ENCODE measurements around the gene JMJD4.
"Not testable (repeated sequence)": the region's sequence is repeated elsewhere in the genome, so short reads cannot be mapped to it uniquely, and the experiment has no call there.

The JMJD4 gene

DNA sequence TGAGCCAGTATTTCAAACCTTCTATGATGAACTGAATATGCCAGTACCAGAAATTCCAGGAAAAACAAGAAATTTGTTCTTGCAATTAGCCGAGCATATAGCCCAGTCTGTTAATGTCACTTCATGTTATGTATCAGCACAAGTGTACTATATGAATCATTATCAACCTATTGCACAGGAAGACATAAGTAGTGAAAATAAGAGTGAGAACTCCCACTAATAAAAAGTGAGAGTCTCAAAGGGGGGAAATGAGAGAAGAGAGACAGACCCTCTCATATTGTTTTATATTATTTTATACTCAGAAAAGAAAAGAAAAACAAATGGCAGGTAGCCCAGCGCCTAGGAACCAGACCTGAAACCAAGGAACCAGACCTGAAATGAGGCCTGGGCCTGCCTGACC lies 16.2 kb downstream of the JMJD4 start:
- Histone ChIP-seq H2BK120ac (ENCODE audit: low read depth, low read length) (no peak overlapping the region), H3K36me3 (ENCODE audit: control insufficient read depth, insufficient read depth, low read length) (no peaks in the 10 kb centered on the region), H2AK5ac (ENCODE audit: low read length) (no peak overlapping the region), H3K4me3 (ENCODE audit: low read length) (no peak overlapping the region), H3K79me2 (ENCODE audit: control insufficient read depth, insufficient read depth, low read length) (no peaks in the 10 kb centered on the region), H3K9ac (ENCODE audit: low read length) (no peak overlapping the region), H4K5ac (ENCODE audit: low read length) (no peak overlapping the region), H3K56ac (ENCODE audit: low read length) (no peak overlapping the region), H3K79me1 (ENCODE audit: low read length) (no peaks in the 10 kb centered on the region), H3K18ac (ENCODE audit: low read length) (no peak overlapping the region), H3K27me3 (ENCODE audit: insufficient read depth, low read length, poor library complexity) (no peaks in the 10 kb centered on the region), H3K4ac (ENCODE audit: low read depth, low read length) (no peak overlapping the region), H3K4me2 (ENCODE audit: low read length) (no peak overlapping the region), H4K8ac (ENCODE audit: low read depth, low read length) (no peak overlapping the region), H2BK5ac (ENCODE audit: low read length) (no peak overlapping the region), H3K23ac (ENCODE audit: low read length) (no peak overlapping the region), H3K4me1 (ENCODE audit: control insufficient read depth, low read depth, low read length) (no peaks in the 10 kb centered on the region), H3K27ac (ENCODE audit: low read depth, low read length) (no peak overlapping the region), H2BK15ac (replicated peaks; ENCODE audit: low read depth) (no peak overlapping the region)
- DNase-seq: no peak
- WGBS (ENCODE audit: extremely low coverage, insufficient coverage, low lambda C conversion rate): no CpG with 5 or more reads among the region's 2 CpGs

DNA sequence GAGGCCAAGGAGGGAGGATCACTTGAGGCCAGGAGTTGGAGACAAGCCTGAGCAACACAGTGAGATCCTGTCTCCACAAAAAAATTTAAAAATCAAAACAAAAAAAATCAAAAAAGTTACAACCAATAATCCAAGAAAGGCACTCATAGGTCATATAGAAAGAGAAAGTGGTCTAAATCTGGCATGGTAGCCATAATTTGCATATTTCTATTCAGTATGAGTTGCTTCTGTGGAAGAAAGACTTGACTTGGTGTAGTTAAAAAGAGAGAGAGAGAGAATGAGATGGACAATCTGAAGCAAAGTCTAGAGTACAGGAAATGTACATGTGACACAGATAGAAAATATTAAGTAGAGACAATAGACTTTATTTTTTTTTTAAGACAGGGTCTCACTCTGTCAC lies 22.5 kb downstream of the JMJD4 start:
- H2BK15ac ChIP-seq (replicated peaks; ENCODE audit: low read depth): no peak overlapping the region
- H2AK5ac ChIP-seq (ENCODE audit: low read length): no peak overlapping the region
- H3K79me1 ChIP-seq (ENCODE audit: low read length): no peaks in the 10 kb centered on the region
- no peak overlapping the region for H3K27ac ChIP-seq (ENCODE audit: low read depth, low read length)
- H3K27me3 ChIP-seq (ENCODE audit: insufficient read depth, low read length, poor library complexity): no peaks in the 10 kb centered on the region
- no peak overlapping the region for H3K4me3 ChIP-seq (ENCODE audit: low read length)
- no peaks in the 10 kb centered on the region for H3K79me2 ChIP-seq (ENCODE audit: control insufficient read depth, insufficient read depth, low read length)
- DNase-seq: no peak
- no peak overlapping the region for H3K56ac ChIP-seq (ENCODE audit: low read length)
- no peaks in the 10 kb centered on the region for H3K4me1 ChIP-seq (ENCODE audit: control insufficient read depth, low read depth, low read length)
- no peak overlapping the region for H3K4ac ChIP-seq (ENCODE audit: low read depth, low read length)
- no peak overlapping the region for H3K23ac ChIP-seq (ENCODE audit: low read length)
- H3K9ac ChIP-seq (ENCODE audit: low read length): no peak overlapping the region
- H3K4me2 ChIP-seq (ENCODE audit: low read length): no peak overlapping the region
- no peak overlapping the region for H4K5ac ChIP-seq (ENCODE audit: low read length)
- no peak overlapping the region for H2BK120ac ChIP-seq (ENCODE audit: low read depth, low read length)
- H3K18ac ChIP-seq (ENCODE audit: low read length): no peak overlapping the region
- no peak overlapping the region for H4K8ac ChIP-seq (ENCODE audit: low read depth, low read length)
- H3K36me3 ChIP-seq (ENCODE audit: control insufficient read depth, insufficient read depth, low read length): no peaks in the 10 kb centered on the region
- no peak overlapping the region for H2BK5ac ChIP-seq (ENCODE audit: low read length)

DNA sequence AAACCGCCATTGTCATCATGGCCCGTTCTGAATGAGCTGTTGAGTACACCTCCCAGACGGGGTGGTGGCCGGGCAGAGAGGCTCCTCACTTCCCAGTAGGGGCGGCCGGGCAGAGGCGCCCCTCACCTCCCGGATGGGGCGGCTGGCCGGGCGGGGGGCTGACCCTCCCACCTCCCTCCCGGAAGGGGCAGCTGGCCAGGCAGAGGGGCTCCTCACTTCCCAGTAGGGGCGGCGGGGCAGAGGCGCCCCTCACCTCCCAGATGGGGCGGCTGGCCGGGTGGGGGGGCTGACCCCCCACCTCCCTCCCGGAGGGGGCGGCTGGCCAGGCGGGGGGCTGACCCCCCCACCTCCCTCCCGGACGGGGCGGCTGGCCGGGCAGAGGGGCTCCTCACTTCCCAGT lies 24.6 kb downstream of the JMJD4 start:
- not testable (repeated sequence) for H3K79me2 ChIP-seq (ENCODE audit: control insufficient read depth, insufficient read depth, low read length); H3K27ac ChIP-seq (ENCODE audit: low read depth, low read length); H4K5ac ChIP-seq (ENCODE audit: low read length); H4K8ac ChIP-seq (ENCODE audit: low read depth, low read length); H3K4ac ChIP-seq (ENCODE audit: low read depth, low read length); H3K23ac ChIP-seq (ENCODE audit: low read length); H3K4me1 ChIP-seq (ENCODE audit: control insufficient read depth, low read depth, low read length); H3K9ac ChIP-seq (ENCODE audit: low read length); H2BK5ac ChIP-seq (ENCODE audit: low read length); H3K27me3 ChIP-seq (ENCODE audit: insufficient read depth, low read length, poor library complexity); H3K36me3 ChIP-seq (ENCODE audit: control insufficient read depth, insufficient read depth, low read length); H3K4me2 ChIP-seq (ENCODE audit: low read length); H3K4me3 ChIP-seq (ENCODE audit: low read length); H2BK120ac ChIP-seq (ENCODE audit: low read depth, low read length); H3K79me1 ChIP-seq (ENCODE audit: low read length); H3K56ac ChIP-seq (ENCODE audit: low read length); DNase-seq; H3K18ac ChIP-seq (ENCODE audit: low read length); H2BK15ac ChIP-seq (replicated peaks; ENCODE audit: low read depth); H2AK5ac ChIP-seq (ENCODE audit: low read length)
- no CpG with 5 or more reads among the region's 24 CpGs for WGBS (ENCODE audit: extremely low coverage, insufficient coverage, low lambda C conversion rate)

DNA sequence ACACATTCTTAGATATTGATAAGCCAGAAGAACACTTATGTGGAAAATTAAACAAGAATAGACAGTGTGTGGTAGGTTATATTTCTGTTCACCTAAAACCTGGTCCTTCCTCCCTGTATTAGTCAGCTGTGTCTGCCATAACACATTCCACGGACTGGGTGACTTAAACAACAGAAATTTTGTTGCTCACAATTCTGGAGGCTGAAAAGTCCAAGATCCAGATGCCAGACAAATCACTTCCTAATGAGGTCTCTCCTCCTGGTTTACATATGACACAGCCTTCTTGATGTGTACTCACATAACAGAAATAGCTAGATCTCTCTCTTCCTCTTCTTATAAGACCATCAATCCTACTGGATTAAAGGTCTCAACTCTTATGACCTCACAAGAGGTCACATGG lies 25.7 kb downstream of the JMJD4 start:
- no peaks in the 10 kb centered on the region for H3K27me3 ChIP-seq (ENCODE audit: insufficient read depth, low read length, poor library complexity)
- H3K4me3 ChIP-seq (ENCODE audit: low read length): no peak overlapping the region
- no peaks in the 10 kb centered on the region for H3K79me1 ChIP-seq (ENCODE audit: low read length)
- no CpG with 5 or more reads among the region's 1 CpG for WGBS (ENCODE audit: extremely low coverage, insufficient coverage, low lambda C conversion rate)
- H3K4me1 ChIP-seq (ENCODE audit: control insufficient read depth, low read depth, low read length): no peaks in the 10 kb centered on the region
- H2BK120ac ChIP-seq (ENCODE audit: low read depth, low read length): no peak overlapping the region
- DNase-seq: no peak
- no peaks in the 10 kb centered on the region for H3K36me3 ChIP-seq (ENCODE audit: control insufficient read depth, insufficient read depth, low read length)
- no peak overlapping the region for H4K5ac ChIP-seq (ENCODE audit: low read length)
- H3K79me2 ChIP-seq (ENCODE audit: control insufficient read depth, insufficient read depth, low read length): no peaks in the 10 kb centered on the region
- no peak overlapping the region for H3K23ac ChIP-seq (ENCODE audit: low read length)
- H3K9ac ChIP-seq (ENCODE audit: low read length): no peak overlapping the region
- H3K4ac ChIP-seq (ENCODE audit: low read depth, low read length): no peak overlapping the region
- H3K56ac ChIP-seq (ENCODE audit: low read length): no peak overlapping the region
- H2BK5ac ChIP-seq (ENCODE audit: low read length): no peak overlapping the region
- H4K8ac ChIP-seq (ENCODE audit: low read depth, low read length): no peak overlapping the region
- no peak overlapping the region for H3K27ac ChIP-seq (ENCODE audit: low read depth, low read length)
- no peak overlapping the region for H3K18ac ChIP-seq (ENCODE audit: low read length)
- no peak overlapping the region for H3K4me2 ChIP-seq (ENCODE audit: low read length)
- no peak overlapping the region for H2BK15ac ChIP-seq (replicated peaks; ENCODE audit: low read depth)
- H2AK5ac ChIP-seq (ENCODE audit: low read length): no peak overlapping the region

DNA sequence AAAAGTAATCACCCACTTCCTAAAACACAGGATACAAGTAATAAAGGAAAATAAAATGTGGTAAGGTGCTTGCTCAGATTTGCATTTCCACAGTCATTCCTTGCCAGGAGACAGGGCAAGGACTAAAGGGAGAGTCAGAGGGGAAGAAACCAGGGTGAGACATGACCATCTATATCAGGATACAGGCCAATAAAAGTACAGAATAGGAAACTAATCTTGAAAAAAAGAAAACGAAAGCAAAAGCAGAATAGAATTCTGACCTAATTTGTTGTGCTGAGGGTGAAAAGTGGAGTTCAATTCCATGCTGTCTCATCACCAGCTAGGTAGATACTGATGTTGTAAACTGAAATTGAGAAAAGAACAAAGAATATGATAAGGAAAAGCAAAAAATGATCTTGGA lies 27.3 kb downstream of the JMJD4 start:
- Histone ChIP-seq H3K27me3 (ENCODE audit: insufficient read depth, low read length, poor library complexity) (no peaks in the 10 kb centered on the region), H2BK120ac (ENCODE audit: low read depth, low read length) (no peak overlapping the region), H3K4me2 (ENCODE audit: low read length) (no peak overlapping the region), H2BK5ac (ENCODE audit: low read length) (no peak overlapping the region), H2BK15ac (replicated peaks; ENCODE audit: low read depth) (no peak overlapping the region), H3K4ac (ENCODE audit: low read depth, low read length) (no peak overlapping the region), H3K36me3 (ENCODE audit: control insufficient read depth, insufficient read depth, low read length) (no peaks in the 10 kb centered on the region), H3K79me1 (ENCODE audit: low read length) (no peaks in the 10 kb centered on the region), H3K4me3 (ENCODE audit: low read length) (no peak overlapping the region), H3K79me2 (ENCODE audit: control insufficient read depth, insufficient read depth, low read length) (no peaks in the 10 kb centered on the region), H3K27ac (ENCODE audit: low read depth, low read length) (no peak overlapping the region), H2AK5ac (ENCODE audit: low read length) (no peak overlapping the region), H3K23ac (ENCODE audit: low read length) (no peak overlapping the region), H4K8ac (ENCODE audit: low read depth, low read length) (no peak overlapping the region), H3K9ac (ENCODE audit: low read length) (no peak overlapping the region), H3K4me1 (ENCODE audit: control insufficient read depth, low read depth, low read length) (no peaks in the 10 kb centered on the region), H4K5ac (ENCODE audit: low read length) (no peak overlapping the region), H3K56ac (ENCODE audit: low read length) (no peak overlapping the region), H3K18ac (ENCODE audit: low read length) (no peak overlapping the region)
- no peak for DNase-seq
- WGBS (ENCODE audit: extremely low coverage, insufficient coverage, low lambda C conversion rate): no CpG with 5 or more reads among the region's 1 CpG

DNA sequence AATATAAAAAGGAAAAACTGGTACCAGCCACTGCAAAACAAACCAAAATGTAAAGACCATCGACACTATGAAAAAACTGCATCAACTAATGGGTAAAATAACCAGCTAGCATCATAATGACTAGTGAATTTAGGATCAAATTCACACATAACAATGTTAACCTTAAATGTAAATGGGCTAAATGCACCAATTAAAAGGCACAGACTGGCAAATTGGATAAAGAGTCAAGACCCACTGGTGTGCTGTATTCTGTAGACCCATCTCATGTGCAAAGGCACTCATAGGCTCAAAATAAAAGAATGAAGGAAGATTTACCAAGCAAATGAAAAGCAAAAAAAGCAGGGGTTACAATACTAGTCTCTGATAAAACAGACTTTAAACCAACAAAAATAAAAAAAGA lies 33.5 kb downstream of the JMJD4 start:
- H2BK120ac ChIP-seq (ENCODE audit: low read depth, low read length); H2AK5ac ChIP-seq (ENCODE audit: low read length); H2BK15ac ChIP-seq (replicated peaks; ENCODE audit: low read depth); H4K8ac ChIP-seq (ENCODE audit: low read depth, low read length); H3K4me3 ChIP-seq (ENCODE audit: low read length); H3K27me3 ChIP-seq (ENCODE audit: insufficient read depth, low read length, poor library complexity); DNase-seq; H4K5ac ChIP-seq (ENCODE audit: low read length); H3K79me1 ChIP-seq (ENCODE audit: low read length); H3K9ac ChIP-seq (ENCODE audit: low read length); H3K4me2 ChIP-seq (ENCODE audit: low read length); H3K4me1 ChIP-seq (ENCODE audit: control insufficient read depth, low read depth, low read length); H3K23ac ChIP-seq (ENCODE audit: low read length); H3K4ac ChIP-seq (ENCODE audit: low read depth, low read length); H3K36me3 ChIP-seq (ENCODE audit: control insufficient read depth, insufficient read depth, low read length); H3K79me2 ChIP-seq (ENCODE audit: control insufficient read depth, insufficient read depth, low read length); H3K18ac ChIP-seq (ENCODE audit: low read length); H3K27ac ChIP-seq (ENCODE audit: low read depth, low read length); H2BK5ac ChIP-seq (ENCODE audit: low read length); H3K56ac ChIP-seq (ENCODE audit: low read length): not testable (repeated sequence)
- no CpG with 5 or more reads among the region's 1 CpG for WGBS (ENCODE audit: extremely low coverage, insufficient coverage, low lambda C conversion rate)

Measured in mesendoderm (in vitro differentiated cells).